HG03159 (cell line): Measurements from ENCODE around the gene GANAB.

Source experiments
- ATAC-seq: cut with Tn5 transposase; IDR thresholded peaks from one replicate; pipeline ENCODE4 v1.9.1; 2021; ENCODE audit warnings: mild to moderate bottlenecking, moderate library complexity; ENCODE audit not compliant: unreplicated experiment

Gene GANAB

DNA sequence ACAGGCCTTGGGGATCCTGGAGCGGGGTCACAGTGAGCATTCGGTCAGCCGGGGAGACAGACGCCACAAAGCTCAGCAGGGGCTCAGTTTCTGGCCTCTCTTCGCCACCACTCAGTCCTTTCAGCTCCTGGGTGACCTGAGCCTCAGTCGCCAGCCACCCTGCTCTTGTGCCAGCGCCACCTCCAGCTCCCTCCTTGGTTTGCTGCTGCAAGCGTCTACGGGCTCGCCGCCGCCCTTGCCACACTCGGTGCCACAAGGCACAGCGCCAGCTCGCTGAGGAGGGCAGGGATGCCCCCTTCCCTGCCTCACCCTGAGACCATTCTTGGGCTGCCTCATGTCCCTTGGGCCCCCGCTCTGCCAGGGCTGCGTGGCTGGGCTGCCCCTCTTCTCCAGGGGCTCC lies 71.3 kb downstream of the GANAB start:
- ATAC-seq, result no peak
